COLO829 (cell line): ENCODE results near the gene FYN.
"Not testable (repeated sequence)": the region's sequence is repeated elsewhere in the genome, so short reads cannot be mapped to it uniquely, and the experiment has no call there.

ENCODE experiments used
- DNase-seq: peaks from one replicate; pipeline ENCODE4 v3.0.0; 2012; ENCODE audit warnings: low spot score

The FYN gene

GRCh38 chr6:111706841-111707391, 166.3 kb downstream of the FYN start:
- DNase-seq, result no peak

DNA sequence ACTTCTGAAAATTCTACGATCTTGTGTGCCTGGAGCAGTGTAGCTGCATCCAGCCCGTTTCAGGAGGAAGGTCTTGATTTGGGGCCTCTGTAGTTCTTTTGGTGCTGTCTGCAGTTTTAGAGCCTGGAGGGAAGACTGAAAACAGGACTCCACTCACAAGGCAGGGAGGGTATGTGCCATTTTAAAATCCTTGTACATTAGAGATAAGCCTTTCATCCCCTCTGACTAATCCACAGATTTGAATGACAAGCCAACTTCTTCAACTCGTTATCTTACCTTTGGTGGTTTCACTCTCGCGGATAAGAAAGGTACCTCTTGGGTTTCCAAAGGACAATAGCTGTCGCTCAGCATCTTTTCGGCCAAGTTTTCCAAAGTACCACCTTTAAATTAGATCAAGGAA, 169.5 kb downstream of the FYN start:
- DNase-seq, result no peak

DNA sequence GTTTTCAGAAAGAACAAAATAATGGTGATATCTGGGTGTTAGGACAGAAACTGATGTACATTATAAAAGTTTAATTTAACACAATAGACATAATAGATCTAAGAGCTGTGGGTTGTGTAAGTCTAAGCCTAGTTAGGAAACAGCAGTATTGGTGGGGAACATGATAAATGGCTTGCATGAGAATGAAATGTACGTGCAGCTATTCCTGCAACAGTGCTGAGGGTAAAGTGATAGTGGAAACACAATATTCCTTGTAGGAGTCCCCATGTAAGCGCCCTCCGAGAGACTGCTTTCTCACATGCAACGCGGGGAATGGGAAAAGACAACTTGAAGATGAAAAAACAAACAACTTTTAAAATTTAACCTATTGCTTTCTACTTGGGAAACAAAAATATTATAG, 171.0 kb downstream of the FYN start:
- no peak for DNase-seq

- no peak for DNase-seq
Measured at GRCh38 chr6:111701146-111701545, 172.1 kb downstream of the FYN start.

GRCh38 chr6:111700135-111700690, 173.0 kb downstream of the FYN start:
- no peak for DNase-seq

GRCh38 chr6:111699123-111699522, 174.1 kb downstream of the FYN start:
- DNase-seq, result no peak

DNA sequence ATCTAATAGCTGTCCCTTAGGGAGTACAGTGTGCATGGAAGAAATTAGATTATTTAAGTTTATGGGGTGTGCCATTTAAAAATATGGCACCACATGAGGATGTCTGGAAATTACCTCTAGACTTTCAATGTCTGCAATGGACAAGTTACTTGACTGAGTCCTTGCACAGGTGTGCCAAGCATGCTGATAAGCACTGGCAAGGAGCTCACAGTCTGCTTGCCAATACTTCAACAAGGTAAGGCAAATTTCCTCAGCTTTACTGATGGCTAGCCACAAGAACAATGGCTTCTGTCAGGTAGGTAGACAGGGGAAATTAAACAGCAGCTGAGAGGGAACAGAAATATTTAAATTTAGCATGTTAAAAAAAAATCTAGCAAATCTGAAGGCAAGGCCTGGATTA, 176.4 kb downstream of the FYN start:
- no peak for DNase-seq

- no peak for DNase-seq
Measured at GRCh38 chr6:111692327-111693164, 180.7 kb downstream of the FYN start.

DNA sequence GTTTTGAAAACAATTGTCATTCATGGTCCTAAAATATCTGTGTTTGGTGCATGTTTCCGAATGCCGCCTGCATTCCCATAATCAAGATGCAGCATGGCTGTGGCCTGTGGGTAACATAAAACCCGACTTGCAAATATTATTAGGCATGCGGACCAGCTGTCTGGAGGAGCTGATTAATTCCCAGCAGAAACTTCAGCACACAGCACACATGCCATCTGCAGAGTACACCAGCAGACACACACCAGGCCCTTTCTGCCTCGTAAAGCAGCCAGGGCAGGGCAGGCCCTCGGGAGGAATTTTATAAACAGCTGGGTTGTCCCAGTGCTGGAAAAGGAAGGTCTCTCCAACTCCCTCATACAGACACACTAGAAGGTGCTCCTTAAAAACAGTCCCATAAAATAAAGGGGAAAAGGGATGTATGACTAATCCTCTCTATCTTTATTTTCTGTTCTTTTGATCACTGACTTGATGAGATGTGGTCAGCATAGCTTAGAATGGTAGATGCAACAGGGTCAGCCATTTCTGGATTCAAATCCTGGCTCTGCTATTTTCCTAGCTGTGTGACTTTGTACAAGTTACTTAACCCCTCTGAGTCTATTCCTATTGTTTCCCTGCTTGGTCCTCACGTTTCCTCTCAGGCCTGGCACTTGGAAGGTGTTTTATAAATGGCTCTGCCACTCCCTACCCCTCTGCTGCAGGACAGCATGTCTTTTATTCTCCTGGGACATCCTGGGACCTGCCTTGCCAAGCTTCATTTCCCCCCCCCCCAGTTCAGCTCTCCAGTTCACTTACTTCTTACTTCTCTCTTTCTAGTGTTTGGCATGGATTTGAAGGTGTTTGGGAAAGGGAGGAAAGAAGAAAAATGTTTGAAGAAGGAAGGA, 181.7 kb downstream of the FYN start:
- DNase-seq, result no peak

- no peak for DNase-seq
Measured at GRCh38 chr6:111689946-111690345, 183.3 kb downstream of the FYN start.

DNA sequence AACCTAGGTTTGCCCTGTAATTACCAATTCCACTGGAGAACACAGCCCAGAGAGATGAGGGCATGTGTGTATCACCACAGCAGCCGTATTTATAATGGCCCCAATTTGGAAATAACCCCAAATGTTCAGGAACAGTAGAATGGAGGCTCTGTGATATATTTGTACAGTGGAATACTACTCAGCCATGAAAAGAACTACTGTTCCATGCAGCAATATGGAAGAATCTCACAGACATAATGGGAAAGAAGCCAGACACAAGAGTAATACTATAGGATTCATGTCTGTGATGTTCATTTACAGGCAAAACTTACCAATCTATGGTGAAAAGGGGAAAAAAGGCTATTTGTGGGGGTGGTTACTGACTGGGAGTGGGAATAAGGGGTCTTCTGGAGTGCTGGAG, 183.8 kb downstream of the FYN start:
- no peak for DNase-seq

DNA sequence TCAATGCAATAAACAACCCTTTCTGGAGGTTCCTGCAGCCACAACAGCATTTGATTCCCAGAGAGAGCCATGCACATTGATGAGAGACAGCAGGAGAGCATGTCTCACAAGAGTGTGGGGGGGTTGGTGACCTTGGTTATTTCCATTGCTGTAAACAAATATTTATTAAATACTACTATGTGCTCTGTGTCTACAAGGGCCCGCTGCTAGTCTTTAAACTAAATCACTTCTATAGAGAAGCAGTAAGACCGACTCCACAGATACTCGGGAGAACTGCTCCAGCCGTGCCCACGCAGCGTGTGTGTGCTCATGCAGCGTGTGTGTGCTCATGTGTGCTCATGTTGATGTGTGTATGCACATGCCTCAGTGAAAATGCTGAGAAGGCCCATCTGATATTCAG, 184.9 kb downstream of the FYN start:
- DNase-seq, result no peak

DNA sequence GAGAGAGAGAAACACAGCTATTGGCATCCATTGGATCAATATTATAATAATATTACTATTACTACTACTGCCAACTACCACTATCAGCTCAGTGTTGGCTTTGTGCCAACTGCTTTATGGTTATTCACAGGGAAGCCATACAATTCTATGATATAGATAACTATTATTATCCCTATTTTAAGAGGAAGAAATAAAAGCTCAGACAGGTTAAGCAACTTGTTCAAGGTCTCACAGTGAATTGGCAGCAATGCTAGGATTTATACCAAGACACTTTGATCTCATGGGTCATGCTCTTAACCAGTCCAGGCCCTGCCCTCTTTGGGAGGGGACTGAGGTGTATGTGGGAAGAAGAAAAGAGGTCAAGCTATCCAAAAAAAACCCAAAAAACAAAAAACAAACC, 185.6 kb downstream of the FYN start:
- DNase-seq, result no peak

DNA sequence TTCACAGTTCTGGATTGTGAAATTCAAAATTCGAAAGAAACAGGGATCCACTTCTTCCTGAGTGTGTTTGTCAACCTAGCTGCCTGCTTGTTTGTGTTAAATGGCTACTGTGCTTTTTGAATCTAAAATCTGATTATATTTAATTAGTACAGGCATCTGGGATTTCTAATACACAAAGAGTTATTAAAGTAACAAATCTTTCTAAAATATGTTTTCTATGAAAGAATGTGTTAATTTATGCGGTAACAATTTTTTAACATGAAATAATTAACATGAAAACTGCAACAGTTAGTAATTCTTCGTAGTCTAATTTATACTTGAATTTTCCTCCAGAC, 186.4 kb downstream of the FYN start:
- no peak for DNase-seq

- DNase-seq, result no peak
Measured at GRCh38 chr6:111686249-111686931, 186.9 kb downstream of the FYN start.

DNA sequence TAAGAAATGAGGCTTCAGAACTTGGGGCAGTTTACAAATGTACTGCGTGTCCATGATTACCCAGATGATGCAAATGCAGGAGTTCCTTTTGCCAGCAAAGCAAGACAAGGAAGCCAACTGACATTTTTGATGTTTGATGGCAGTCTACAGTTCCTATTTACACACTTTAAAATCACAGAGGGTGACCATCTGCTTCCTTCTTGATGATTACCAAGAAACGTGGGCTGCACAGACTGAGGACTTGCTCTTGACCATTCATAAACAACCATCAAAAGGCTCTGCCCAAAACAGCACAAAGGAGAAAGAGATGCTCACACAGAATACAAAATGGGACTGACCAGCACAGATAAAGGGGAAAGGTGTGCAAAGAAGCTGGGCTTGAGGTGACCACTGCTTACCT, 187.7 kb downstream of the FYN start:
- no peak for DNase-seq

- DNase-seq, result no peak
Measured at GRCh38 chr6:111685058-111685457, 188.2 kb downstream of the FYN start.

GRCh38 chr6:111683749-111684267, 189.4 kb downstream of the FYN start:
- DNase-seq, result no peak

DNA sequence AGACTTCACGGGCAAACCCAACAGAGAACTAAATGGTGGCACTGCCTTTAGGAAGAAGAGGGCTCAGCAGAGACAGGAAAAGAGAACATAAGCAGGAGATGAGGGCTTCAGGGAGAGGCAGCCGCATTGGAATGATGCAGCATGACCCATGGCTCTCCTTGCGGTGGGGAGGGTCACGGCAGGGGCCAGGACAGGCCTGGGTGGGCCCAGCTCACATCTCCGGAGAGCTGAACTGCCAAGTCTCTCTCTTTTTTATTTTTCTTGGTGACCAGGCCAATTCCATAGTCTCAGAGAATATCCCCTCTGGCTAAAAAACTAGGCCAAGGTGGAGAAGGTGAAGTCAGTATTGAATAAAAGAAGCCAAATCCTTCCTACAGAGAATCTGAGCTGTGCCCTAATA, 190.1 kb downstream of the FYN start:
- DNase-seq, result no peak

GRCh38 chr6:111681860-111682259, 191.4 kb downstream of the FYN start:
- DNase-seq, result no peak

DNA sequence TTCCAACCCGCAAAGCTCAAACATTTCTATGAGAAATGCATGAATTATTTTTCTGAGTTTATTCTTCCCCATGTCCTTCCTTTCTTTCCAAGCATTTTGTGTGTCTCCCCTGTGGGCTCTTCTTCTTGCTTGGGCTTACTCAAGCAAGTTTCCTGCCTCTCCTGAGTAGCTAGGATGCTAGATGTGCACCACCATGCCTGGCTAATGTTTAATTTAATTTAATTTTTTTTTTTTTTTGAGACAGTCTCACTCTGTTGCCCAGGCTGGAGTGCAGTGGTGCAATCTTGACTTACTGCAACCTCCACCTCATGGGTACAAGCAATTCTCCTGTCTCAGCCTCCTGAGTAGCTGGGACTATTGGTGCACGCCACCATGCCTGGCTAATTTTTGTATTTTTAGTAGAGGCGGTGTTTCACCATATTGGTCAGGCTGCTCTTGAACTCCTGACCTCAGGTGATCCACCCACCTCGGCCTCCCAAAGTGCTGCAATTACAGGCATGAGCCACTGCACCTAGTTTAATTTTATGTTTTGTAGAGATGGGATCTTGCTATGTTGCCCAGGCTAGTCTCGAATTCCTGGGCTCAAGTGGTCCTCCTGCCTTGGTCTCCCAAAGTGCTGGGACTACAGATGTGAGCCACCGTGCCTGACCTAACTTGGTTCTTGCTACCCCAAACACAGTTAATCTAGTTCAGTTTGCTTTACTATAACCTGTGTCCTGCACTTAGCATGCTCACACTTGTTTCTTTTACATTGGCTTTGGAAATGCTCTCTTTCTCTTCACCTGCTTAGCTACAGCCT, 192.2 kb downstream of the FYN start:
- DNase-seq, result not testable (repeated sequence)
